Stimulated activated naive CD8-positive, alpha-beta T cell treated with anti-CD3 and anti-CD28 coated beads, Interleukin-15, amount 100 ng/mL, for 72 hours (primary cell): ENCODE measurements around the gene CTBP2.

Source experiments
- ATAC-seq: fragments of 150-1000 bp; cut with Tn5 transposase; 2 replicates; pipeline ENCODE4 v1.10.0; 2021; ENCODE audit warnings: mild to moderate bottlenecking, moderate library complexity
- DNase-seq, 2 donors: peaks; one replicate each; pipeline ENCODE4 v3.0.0; 2021 to 2022
- H3K27ac Mint-ChIP-seq, 2 donors: one replicate each; pipeline ENCODE4 v1.8.0; 2022; ENCODE audit warnings: mild to moderate bottlenecking in 2 of 2, mixed read lengths in 2 of 2, moderate library complexity in 2 of 2
- H3K27me3 Mint-ChIP-seq: one replicate; pipeline ENCODE4 v1.8.0; 2022; ENCODE audit warnings: mixed read lengths
- H3K4me1 Mint-ChIP-seq: one replicate; pipeline ENCODE4 v1.8.0; 2022; ENCODE audit warnings: mild to moderate bottlenecking, mixed read lengths
- H3K4me3 Mint-ChIP-seq, 2 donors: one replicate each; pipeline ENCODE4 v1.8.0; 2022; ENCODE audit warnings: mild to moderate bottlenecking in 2 of 2, mixed read lengths in 2 of 2, moderate library complexity in 1 of 2
- H3K9me3 Mint-ChIP-seq, 2 donors: one replicate each; pipeline ENCODE4 v1.8.0; 2022; ENCODE audit warnings: mixed read lengths in 2 of 2

The CTBP2 gene

GRCh38 chr10:125159932-125160855 is at the start of gene CTBP2:
Gene CTBP2 (minus strand): TSS chr10:125160563.
- Mint-ChIP-seq H3K4me1 (no peaks in the 10 kb centered on the region), H3K9me3 (no peaks in the 10 kb centered on the region), H3K27me3 (peaks cover 75% of the 10 kb centered on the region), H3K27ac (no peak within 1 kb of the TSS), H3K4me3 (peak within 1 kb of the TSS; percentile 64 to 81)
- DNase-seq (no peak), ATAC-seq (peak; percentile 22)

GRCh38 chr10:125209591-125210355 is 49.4 kb upstream of the CTBP2 start:
- Mint-ChIP-seq H3K27ac (no peak overlapping the region), H3K4me3 (no peak overlapping the region), H3K27me3 (peaks cover 10% of the 10 kb centered on the region), H3K9me3 (no peaks in the 10 kb centered on the region), H3K4me1 (no peaks in the 10 kb centered on the region)
- ATAC-seq (no peak), DNase-seq (no peak)

- Mint-ChIP-seq H3K4me3 (no peak overlapping the region), H3K4me1 (no peaks in the 10 kb centered on the region), H3K27ac (no peak overlapping the region), H3K27me3 (peaks cover 10% of the 10 kb centered on the region), H3K9me3 (no peaks in the 10 kb centered on the region)
- ATAC-seq = no peak
- DNase-seq = no peak
Observed at GRCh38 chr10:125208854-125209565, 48.6 kb upstream of the CTBP2 start.

DNA sequence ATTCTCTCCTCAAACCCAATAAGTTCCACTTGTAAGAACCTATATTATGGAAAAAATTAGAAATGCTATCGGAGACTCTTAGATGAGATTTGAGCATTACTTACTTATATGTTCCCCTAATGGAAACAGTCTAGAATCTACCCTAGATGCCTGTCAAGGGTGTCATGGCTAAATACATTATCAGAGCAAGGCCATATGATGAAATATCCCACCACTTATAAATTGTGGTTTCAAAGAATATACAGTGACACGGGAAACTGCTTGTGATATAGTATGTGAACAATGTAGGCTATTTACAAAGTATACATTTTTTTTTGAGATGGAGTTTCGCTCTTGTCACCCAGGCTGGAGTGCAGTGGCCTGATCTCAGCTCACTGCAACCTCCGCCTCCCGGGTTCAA is 46.3 kb upstream of the CTBP2 start:
- no peaks in the 10 kb centered on the region for H3K9me3 Mint-ChIP-seq
- no peak overlapping the region for H3K27ac Mint-ChIP-seq
- H3K4me3 Mint-ChIP-seq = no peak overlapping the region
- ATAC-seq (no peak), DNase-seq (no peak)
- no peaks in the 10 kb centered on the region for H3K4me1 Mint-ChIP-seq
- peaks cover 10% of the 10 kb centered on the region for H3K27me3 Mint-ChIP-seq

GRCh38 chr10:125205431-125205830 is 45.1 kb upstream of the CTBP2 start:
- ATAC-seq (peak; percentile 8), DNase-seq (no peak)
- Mint-ChIP-seq H3K27ac (no peak overlapping the region), H3K27me3 (peaks cover 19% of the 10 kb centered on the region), H3K9me3 (no peaks in the 10 kb centered on the region), H3K4me3 (no peak overlapping the region), H3K4me1 (no peaks in the 10 kb centered on the region)

- H3K9me3 Mint-ChIP-seq = no peaks in the 10 kb centered on the region
- DNase-seq (no peak), ATAC-seq (no peak)
- peaks cover 27% of the 10 kb centered on the region for H3K27me3 Mint-ChIP-seq
- H3K4me1 Mint-ChIP-seq = no peaks in the 10 kb centered on the region
- H3K4me3 Mint-ChIP-seq = no peak overlapping the region
- H3K27ac Mint-ChIP-seq = no peak overlapping the region
Observed at GRCh38 chr10:125204400-125204799, 44.0 kb upstream of the CTBP2 start.

- ATAC-seq (no peak), DNase-seq (no peak)
- Mint-ChIP-seq H3K9me3 (no peaks in the 10 kb centered on the region), H3K4me1 (no peaks in the 10 kb centered on the region), H3K27ac (no peak overlapping the region), H3K4me3 (no peak overlapping the region), H3K27me3 (peaks cover 20% of the 10 kb centered on the region)
Observed at GRCh38 chr10:125203186-125203800, 42.9 kb upstream of the CTBP2 start.

DNA sequence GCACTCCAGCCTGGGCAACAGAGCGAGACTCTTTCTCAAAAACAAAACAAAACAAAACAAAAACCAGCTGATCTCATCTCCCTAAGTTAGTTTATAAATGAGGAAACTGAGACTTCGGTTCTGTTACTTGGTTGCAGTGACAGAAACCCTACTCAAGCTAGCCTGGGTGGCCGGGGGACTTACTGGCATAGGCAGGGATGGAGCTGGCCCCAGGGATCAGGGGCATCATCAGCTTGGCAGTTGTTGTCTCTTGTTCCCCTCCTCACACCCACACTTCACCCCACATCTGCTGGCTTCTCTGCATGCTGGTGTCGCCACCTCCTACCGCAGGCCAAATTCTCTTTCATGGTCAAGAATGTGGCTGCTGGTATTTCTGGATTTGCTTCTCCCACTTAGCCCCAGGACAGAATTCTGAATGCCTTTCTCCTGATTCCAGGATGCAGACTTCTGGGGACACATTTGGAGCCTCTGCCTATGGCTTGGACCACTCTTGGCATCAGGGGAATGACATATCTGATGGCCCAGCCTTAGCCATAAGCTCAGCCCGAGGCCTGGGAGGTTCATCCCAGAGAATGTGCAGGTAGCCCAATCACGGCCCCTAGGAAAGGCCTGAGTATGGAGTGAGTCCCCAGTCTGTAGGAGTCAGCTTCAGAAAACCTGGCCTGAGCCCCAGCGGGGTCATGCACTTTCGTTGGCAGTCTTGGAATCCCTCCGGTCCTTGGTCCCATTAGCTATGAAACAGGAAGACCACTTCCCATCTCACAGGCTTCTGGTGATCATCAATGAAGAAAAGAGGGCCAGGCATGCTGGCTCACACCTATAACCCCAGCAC is 41.6 kb upstream of the CTBP2 start:
- Mint-ChIP-seq H3K9me3 (no peaks in the 10 kb centered on the region), H3K4me1 (no peaks in the 10 kb centered on the region), H3K27ac (no peak overlapping the region), H3K4me3 (no peak overlapping the region), H3K27me3 (peaks cover 17% of the 10 kb centered on the region)
- DNase-seq = no peak
- ATAC-seq = no peak

GRCh38 chr10:125201108-125201524 is 40.8 kb upstream of the CTBP2 start:
- Mint-ChIP-seq H3K9me3 (no peaks in the 10 kb centered on the region), H3K27me3 (peaks cover 17% of the 10 kb centered on the region), H3K27ac (no peak overlapping the region), H3K4me3 (no peak overlapping the region), H3K4me1 (no peaks in the 10 kb centered on the region)
- ATAC-seq (peak; percentile 63), DNase-seq (peak in 1 of 2 donors; percentile 12)

DNA sequence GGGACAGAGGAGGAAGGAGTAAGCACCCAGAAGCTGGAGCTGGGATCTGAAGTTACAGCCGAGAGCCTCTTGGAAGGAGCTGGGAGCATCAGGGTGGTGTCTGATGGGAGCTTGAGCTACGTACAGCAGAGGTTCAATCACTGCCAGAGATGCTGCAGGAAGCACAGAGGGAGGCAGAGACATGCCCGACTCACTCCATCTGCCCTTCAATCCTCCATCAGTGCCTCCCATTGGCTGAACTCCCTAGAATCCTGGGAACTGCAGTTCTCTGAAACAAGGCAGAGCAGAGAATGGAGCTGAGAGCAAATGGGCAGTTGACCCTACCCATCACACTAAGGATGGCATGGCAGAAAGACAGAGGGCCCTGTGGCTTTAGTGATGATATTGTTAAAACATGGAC is 40.0 kb upstream of the CTBP2 start:
- DNase-seq (no peak), ATAC-seq (no peak)
- Mint-ChIP-seq H3K27ac (no peak overlapping the region), H3K4me1 (no peaks in the 10 kb centered on the region), H3K9me3 (no peaks in the 10 kb centered on the region), H3K27me3 (peaks cover 17% of the 10 kb centered on the region), H3K4me3 (no peak overlapping the region)

DNA sequence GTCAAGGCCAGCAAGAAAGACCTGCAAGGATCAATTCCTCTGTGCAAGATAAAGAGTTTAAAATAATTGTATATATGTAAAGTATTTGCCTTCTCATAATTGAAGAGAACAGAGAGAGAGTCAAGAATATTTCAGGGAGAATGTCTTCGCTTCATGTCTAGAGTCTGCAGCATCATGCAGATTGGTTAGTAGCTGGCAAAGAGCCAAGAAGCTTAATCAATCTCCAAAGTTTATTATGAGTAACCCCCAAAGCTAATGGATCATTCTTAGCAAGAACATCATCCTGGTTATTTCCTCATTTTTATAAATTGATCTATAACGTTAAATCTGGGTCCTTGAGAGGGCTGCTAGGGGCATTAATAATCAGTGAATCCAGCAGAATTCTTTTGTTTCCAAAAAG is 38.9 kb upstream of the CTBP2 start:
- no peak overlapping the region for H3K27ac Mint-ChIP-seq
- DNase-seq (no peak), ATAC-seq (no peak)
- no peak overlapping the region for H3K4me3 Mint-ChIP-seq
- H3K27me3 Mint-ChIP-seq = peaks cover 17% of the 10 kb centered on the region
- H3K9me3 Mint-ChIP-seq = no peaks in the 10 kb centered on the region
- no peaks in the 10 kb centered on the region for H3K4me1 Mint-ChIP-seq

DNA sequence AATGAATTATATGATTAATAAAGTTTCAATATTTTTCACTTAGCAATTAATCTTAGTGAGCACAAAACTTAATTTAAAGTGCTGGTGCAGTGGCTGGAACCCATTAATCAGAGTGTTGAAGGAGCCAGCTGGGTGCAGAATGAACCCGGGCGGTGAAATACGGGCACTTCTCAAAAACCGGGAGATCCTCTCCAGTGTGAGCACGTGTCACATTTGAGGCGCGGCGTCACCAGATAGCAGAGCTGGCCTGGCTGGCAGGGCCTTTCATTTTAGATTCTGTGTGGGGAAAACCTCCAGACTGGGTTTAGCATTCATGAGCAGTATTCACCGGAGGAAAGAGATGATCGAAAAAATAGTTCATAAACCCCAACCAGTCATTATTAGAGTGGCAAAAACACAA is 34.5 kb upstream of the CTBP2 start:
- Mint-ChIP-seq H3K27me3 (peaks cover 2% of the 10 kb centered on the region), H3K4me1 (no peaks in the 10 kb centered on the region), H3K9me3 (no peaks in the 10 kb centered on the region), H3K4me3 (no peak overlapping the region), H3K27ac (no peak overlapping the region)
- ATAC-seq (no peak), DNase-seq (no peak)

- Mint-ChIP-seq H3K9me3 (no peaks in the 10 kb centered on the region), H3K27ac (no peak overlapping the region), H3K4me1 (no peaks in the 10 kb centered on the region), H3K4me3 (no peak overlapping the region), H3K27me3 (peaks cover under 1% of the 10 kb centered on the region)
- DNase-seq (no peak), ATAC-seq (no peak)
Observed at GRCh38 chr10:125193306-125193877, 33.0 kb upstream of the CTBP2 start.

DNA sequence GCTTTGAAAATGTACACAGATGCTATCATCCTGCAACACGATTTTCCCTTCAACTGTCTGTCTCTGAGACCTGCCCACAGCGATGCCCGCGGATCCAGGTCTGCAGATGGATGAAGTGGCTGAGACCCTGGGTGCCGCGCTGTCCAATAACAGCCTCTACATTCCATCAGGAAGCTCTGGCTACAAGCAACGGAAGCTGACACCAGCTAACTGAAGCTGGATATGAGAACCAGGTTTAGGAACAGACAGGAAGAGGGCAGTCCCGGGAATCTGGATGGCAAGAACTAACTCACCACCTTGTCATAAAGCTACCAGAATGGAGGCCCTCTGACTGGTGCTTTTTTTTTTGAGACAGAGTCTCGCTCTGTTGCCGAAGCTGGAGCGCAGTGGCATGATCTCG is 32.3 kb upstream of the CTBP2 start:
- H3K4me3 Mint-ChIP-seq = no peak overlapping the region
- peaks cover 7% of the 10 kb centered on the region for H3K27me3 Mint-ChIP-seq
- no peak overlapping the region for H3K27ac Mint-ChIP-seq
- DNase-seq (no peak), ATAC-seq (no peak)
- no peaks in the 10 kb centered on the region for H3K9me3 Mint-ChIP-seq
- no peaks in the 10 kb centered on the region for H3K4me1 Mint-ChIP-seq
